NCI-H2107 treated with DMSO at 0.1 percent for 48 hours (cell line): ENCODE measurements around the gene MME.

ENCODE experiments used
- DNase-seq: peaks from one replicate; lab custom pipeline; 2025; ENCODE audit not compliant: unreplicated experiment; lab: John Stamatoyannopoulos, UW

The MME gene

DNA sequence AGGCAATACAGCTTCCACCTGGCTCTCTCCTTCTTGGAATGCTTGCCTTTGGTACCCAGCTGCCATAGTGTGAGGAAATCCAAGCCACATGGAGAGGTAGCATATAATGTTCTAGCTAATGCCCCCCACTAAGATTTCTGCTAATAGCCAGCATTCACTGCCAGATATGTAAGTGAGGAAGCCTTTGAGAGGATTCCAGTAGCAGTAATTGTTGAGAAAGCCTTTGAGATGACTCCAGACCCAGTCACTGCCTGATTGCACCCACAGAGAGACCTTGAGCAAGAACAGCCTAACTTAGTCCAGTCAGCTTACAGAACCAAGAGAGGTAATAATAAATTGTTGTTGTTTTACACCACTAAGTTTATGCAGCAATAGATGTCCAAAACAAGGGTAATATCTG is 150.3 kb downstream of the MME start:
- no peak for DNase-seq

DNA sequence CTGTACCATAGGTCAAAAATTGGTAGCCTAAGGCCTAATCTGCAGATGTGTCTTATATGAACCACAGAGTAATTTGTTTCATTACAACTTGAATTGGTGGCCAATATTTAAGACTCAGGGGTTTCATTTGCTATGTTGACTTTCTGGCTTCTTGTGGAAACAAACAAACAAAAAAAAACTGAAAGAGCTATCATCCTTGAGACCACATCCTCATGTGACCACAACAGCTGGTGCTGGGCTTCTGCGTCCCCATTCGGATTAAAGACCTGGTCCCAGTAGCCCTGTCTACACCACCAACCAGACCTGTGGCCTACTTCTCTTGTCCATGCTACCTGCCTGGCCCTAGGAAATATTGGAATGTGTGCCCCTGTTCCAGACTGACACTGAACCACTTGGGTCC is 151.7 kb downstream of the MME start:
- DNase-seq = no peak

DNA sequence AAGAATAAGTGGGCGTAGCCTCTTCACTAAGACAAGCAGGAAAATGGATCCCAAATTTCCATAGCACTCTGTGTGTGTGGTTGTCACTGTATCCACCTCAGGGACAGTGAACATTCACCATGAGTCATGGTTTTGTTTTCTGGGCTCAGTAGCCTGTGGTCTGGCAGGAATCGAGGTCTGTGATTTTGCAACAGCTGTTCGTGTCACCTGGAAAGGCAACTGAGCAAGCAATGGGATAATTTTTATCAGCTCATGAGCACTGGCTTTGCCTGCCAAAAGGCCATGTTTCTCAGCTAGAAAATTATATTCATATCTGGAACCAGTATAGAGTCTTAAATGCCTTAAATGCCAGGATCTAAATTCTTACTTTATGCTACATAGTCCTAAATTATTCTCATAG is 152.5 kb downstream of the MME start:
- DNase-seq = peak; percentile 21

DNA sequence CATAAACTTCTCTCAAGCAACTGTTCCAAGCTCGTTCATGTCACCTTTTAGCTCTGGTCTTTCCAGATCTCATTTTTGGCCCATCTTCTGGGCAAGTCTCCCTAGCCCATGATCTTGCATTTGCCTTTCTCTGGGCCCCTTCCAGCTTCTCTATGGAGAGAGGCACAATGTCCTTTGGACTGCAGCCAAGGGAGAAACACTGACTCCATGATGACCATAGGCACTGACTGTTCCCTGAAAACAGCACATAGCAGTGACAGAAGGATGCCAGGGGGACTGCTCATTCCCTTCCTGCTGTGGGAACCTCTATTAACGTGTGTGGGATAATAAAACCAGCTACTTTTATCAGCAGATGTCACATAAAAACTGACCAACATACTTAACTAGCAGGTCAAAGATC is 153.1 kb downstream of the MME start:
- DNase-seq = no peak
